Measurements from ENCODE around the gene UNC119. TPM values are rescaled to one million over a fixed set of nuclear protein-coding genes. Genes with fewer than 3 reads are reported as not detected.

UNC119 gene
- polyA plus RNA-seq, 1 donor: 15.5 TPM

Other genes with a start within 250 kb of the UNC119 start
- 16.1 TPM for gene TMEM97, start 233.4 kb downstream of the UNC119 start, polyA plus RNA-seq (ENCODE audit: insufficient read length)
- 27.1 TPM for gene IFT20, start 217.2 kb downstream of the UNC119 start, polyA plus RNA-seq (ENCODE audit: insufficient read length)
- gene TNFAIP1, start 216.9 kb downstream of the UNC119 start, polyA plus RNA-seq (ENCODE audit: insufficient read length): 33.4 TPM
- gene POLDIP2, start 195.1 kb downstream of the UNC119 start, polyA plus RNA-seq (ENCODE audit: insufficient read length): 60.7 TPM
- not detected for gene SEBOX, start 187.4 kb downstream of the UNC119 start, polyA plus RNA-seq (ENCODE audit: insufficient read length)
- 1.2 TPM for gene VTN, start 182.3 kb downstream of the UNC119 start, polyA plus RNA-seq (ENCODE audit: insufficient read length)
- 6.4 TPM for gene SARM1, start 180.9 kb downstream of the UNC119 start, polyA plus RNA-seq (ENCODE audit: insufficient read length)
- gene SLC46A1, start 146.4 kb downstream of the UNC119 start, polyA plus RNA-seq (ENCODE audit: insufficient read length): 8.4 TPM
- not detected for gene SLC13A2, start 79.0 kb downstream of the UNC119 start, polyA plus RNA-seq (ENCODE audit: insufficient read length)
- 0.12 TPM for gene FOXN1, start 46.3 kb downstream of the UNC119 start, polyA plus RNA-seq (ENCODE audit: insufficient read length)
- 51.9 TPM for gene PIGS, start 18.9 kb upstream of the UNC119 start, polyA plus RNA-seq (ENCODE audit: insufficient read length)
- 1.8 TPM for gene ALDOC, start 24.3 kb upstream of the UNC119 start, polyA plus RNA-seq (ENCODE audit: insufficient read length)
- 21.7 TPM for gene SPAG5, start 46.4 kb upstream of the UNC119 start, polyA plus RNA-seq (ENCODE audit: insufficient read length)
- 17.2 TPM for gene RSKR, start 61.6 kb upstream of the UNC119 start, polyA plus RNA-seq (ENCODE audit: insufficient read length)
- gene BLTP2, start 92.5 kb upstream of the UNC119 start, polyA plus RNA-seq (ENCODE audit: insufficient read length): 53.0 TPM
- 39.5 TPM for gene SDF2, start 109.3 kb upstream of the UNC119 start, polyA plus RNA-seq (ENCODE audit: insufficient read length)
- gene SUPT6H, start 109.6 kb upstream of the UNC119 start, polyA plus RNA-seq (ENCODE audit: insufficient read length): 48.0 TPM
- gene PROCA1, start 159.3 kb upstream of the UNC119 start, polyA plus RNA-seq (ENCODE audit: insufficient read length): 3.5 TPM
- 58.6 TPM for gene RAB34, start 165.2 kb upstream of the UNC119 start, polyA plus RNA-seq (ENCODE audit: insufficient read length)
- 1,269 TPM for gene RPL23A, start 167.4 kb upstream of the UNC119 start, polyA plus RNA-seq (ENCODE audit: insufficient read length)
- 4.0 TPM for gene TLCD1, start 173.6 kb upstream of the UNC119 start, polyA plus RNA-seq (ENCODE audit: insufficient read length)
- 3.7 TPM for gene NEK8, start 176.2 kb upstream of the UNC119 start, polyA plus RNA-seq (ENCODE audit: insufficient read length)
- gene TRAF4, start 191.4 kb upstream of the UNC119 start, polyA plus RNA-seq (ENCODE audit: insufficient read length): 75.4 TPM

Data from hindlimb muscle (tissue), 1 donor.